Smooth muscle cell (in vitro differentiated cells): ENCODE results near the gene GLG1. TPM values are rescaled to one million over a fixed set of nuclear protein-coding genes. Genes with fewer than 3 reads are reported as not detected.

ENCODE experiments used
- DNase-seq: peaks from one replicate; lab custom pipeline; 2025; ENCODE audit not compliant: unreplicated experiment; lab: John Stamatoyannopoulos, UW
- H2AFZ ChIP-seq: fragments of 200-600 bp; sonication (generic); 2 replicates; pipeline ENCODE4 v1.6.0; 2016; ENCODE audit warnings: antibody characterized with exemption, low read depth, mild to moderate bottlenecking
- H3F3A ChIP-seq: fragments of 200-600 bp; sonication (generic); 2 replicates; pipeline ENCODE4 v1.6.0; 2017; ENCODE audit warnings: antibody characterized with exemption, low read depth
- H3K27ac ChIP-seq: fragments of 200-600 bp; sonication (generic); 2 replicates; pipeline ENCODE4 v1.5.1; 2016; ENCODE audit warnings: low read depth, mild to moderate bottlenecking
- H3K27me3 ChIP-seq: fragments of 200-600 bp; sonication (generic); 2 replicates; pipeline ENCODE4 v1.6.1; 2016; ENCODE audit warnings: low read depth, mild to moderate bottlenecking
- H3K36me3 ChIP-seq: fragments of 200-600 bp; sonication (generic); 2 replicates; pipeline ENCODE4 v1.5.1; 2016; ENCODE audit warnings: low read depth
- H3K4me1 ChIP-seq: fragments of 200-600 bp; sonication (generic); 2 replicates; pipeline ENCODE4 v1.5.1; 2016; ENCODE audit warnings: low read depth
- H3K4me2 ChIP-seq: fragments of 200-600 bp; sonication (generic); 2 replicates; pipeline ENCODE4 v1.6.0; 2016; ENCODE audit warnings: mild to moderate bottlenecking
- H3K4me3 ChIP-seq: fragments of 200-600 bp; sonication (generic); 2 replicates; pipeline ENCODE4 v1.5.1; 2016; ENCODE audit warnings: mild to moderate bottlenecking
- H3K79me2 ChIP-seq: fragments of 200-600 bp; sonication (generic); 2 replicates; pipeline ENCODE4 v1.6.0; 2016; ENCODE audit warnings: low read depth, mild to moderate bottlenecking
- H3K9ac ChIP-seq: fragments of 200-600 bp; sonication (generic); 2 replicates; pipeline ENCODE4 v1.6.0; 2016; ENCODE audit warnings: low read depth
- H3K9me3 ChIP-seq: fragments of 200-600 bp; sonication (generic); replicated peaks from 2 replicates; pipeline ENCODE4 v1.5.1; 2016; ENCODE audit warnings: low read depth
- H4K20me1 ChIP-seq: fragments of 200-600 bp; sonication (generic); 2 replicates; pipeline ENCODE4 v1.6.0; 2016; ENCODE audit warnings: low read depth
- WGBS: methylation state at CpG from one replicate; pipeline ENCODE4 v1.1.7; 2016; ENCODE audit warnings: low lambda C conversion rate; 5-methylcytosine and 5-hydroxymethylcytosine counted together
- polyA plus RNA-seq: library from polyadenylated mRNA; unstranded; fragments of >200 nt; fragmentation: Nextera tagmentation; extraction: Ambion mirVana; gene quantifications from 2 replicates; pipeline ENCODE4 v1.2.1, GENCODE V29; 2016
- total RNA-seq: library from RNA; depleted of rRNA; stranded (reverse); fragments of >200 nt; gene quantifications from 2 replicates; pipeline ENCODE4 v1.2.3, GENCODE V29; 2014
- TF ChIP-seq, protein P1 (sequence below): fragments of 200-600 bp; sonication (generic); IDR thresholded peaks from 2 replicates; pipeline ENCODE4 v1.5.1; 2017; ENCODE audit warnings: borderline replicate concordance, mild to moderate bottlenecking, antibody characterized with exemption; ENCODE audit not compliant: insufficient read depth, poor library complexity, severe bottlenecking

GLG1 gene
- total and polyA plus RNA-seq, 2 experiments from 2014 or later = 131 to 140 TPM

DNA sequence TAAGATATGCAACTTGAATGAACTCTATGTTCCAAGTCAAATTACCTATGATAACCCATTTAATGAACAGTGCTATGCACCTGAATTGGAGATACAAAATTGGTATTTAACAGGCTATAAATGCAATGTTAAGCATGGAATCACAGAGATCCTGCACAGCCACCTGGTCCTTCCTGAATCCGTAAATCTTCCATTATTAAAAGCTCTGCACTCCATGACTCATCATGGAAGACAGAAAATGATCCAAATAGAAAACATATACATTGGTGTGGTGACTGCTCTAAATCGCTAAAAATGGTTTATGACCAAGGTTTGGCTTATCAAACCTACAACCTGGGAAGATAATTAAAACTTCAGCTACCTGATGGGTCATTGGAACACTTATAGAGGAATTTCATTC lies 45.3 kb downstream of the GLG1 start:
- DNase-seq = no peak
- Histone ChIP-seq H3K27me3 (no peaks in the 10 kb centered on the region), H3K4me2 (no peak overlapping the region), H3K36me3 (no peaks in the 10 kb centered on the region), H3K4me3 (no peak overlapping the region), H3F3A (peaks cover 4% of the 10 kb centered on the region), H3K27ac (no peak overlapping the region), H2AFZ (no peak overlapping the region), H4K20me1 (peaks cover 100% of the 10 kb centered on the region), H3K9me3 (no peaks in the 10 kb centered on the region), H3K9ac (no peak overlapping the region), H3K79me2 (peaks cover 92% of the 10 kb centered on the region), H3K4me1 (no peaks in the 10 kb centered on the region)
- TF ChIP-seq, protein P1, sequence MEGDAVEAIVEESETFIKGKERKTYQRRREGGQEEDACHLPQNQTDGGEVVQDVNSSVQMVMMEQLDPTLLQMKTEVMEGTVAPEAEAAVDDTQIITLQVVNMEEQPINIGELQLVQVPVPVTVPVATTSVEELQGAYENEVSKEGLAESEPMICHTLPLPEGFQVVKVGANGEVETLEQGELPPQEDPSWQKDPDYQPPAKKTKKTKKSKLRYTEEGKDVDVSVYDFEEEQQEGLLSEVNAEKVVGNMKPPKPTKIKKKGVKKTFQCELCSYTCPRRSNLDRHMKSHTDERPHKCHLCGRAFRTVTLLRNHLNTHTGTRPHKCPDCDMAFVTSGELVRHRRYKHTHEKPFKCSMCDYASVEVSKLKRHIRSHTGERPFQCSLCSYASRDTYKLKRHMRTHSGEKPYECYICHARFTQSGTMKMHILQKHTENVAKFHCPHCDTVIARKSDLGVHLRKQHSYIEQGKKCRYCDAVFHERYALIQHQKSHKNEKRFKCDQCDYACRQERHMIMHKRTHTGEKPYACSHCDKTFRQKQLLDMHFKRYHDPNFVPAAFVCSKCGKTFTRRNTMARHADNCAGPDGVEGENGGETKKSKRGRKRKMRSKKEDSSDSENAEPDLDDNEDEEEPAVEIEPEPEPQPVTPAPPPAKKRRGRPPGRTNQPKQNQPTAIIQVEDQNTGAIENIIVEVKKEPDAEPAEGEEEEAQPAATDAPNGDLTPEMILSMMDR = no peak
- 83% methylated on average over 2 of the region's 2 CpGs for WGBS

DNA sequence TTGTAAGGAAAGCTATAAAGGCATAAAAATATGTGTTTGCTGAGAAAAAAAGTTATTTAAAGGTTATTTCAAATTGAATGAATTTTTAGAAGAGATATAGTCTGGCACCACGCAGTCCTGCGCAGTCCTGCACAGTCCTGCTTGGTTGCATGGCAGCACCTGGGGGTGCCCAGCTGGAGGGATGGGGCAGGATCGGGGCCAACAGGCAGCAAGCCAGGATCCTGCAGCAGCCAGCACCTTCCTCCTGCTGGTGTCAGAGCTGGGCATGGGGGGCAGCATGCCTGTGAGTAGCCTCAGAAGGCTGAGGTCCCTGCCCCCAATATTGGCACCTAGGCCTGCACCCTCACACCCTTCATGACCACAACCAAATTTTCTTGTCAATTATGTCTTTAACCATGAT lies 46.0 kb downstream of the GLG1 start:
- H3K36me3 ChIP-seq = no peaks in the 10 kb centered on the region
- H3K4me2 ChIP-seq = no peak overlapping the region
- H3K4me1 ChIP-seq = no peaks in the 10 kb centered on the region
- H3K27ac ChIP-seq = no peak overlapping the region
- no peaks in the 10 kb centered on the region for H3K27me3 ChIP-seq
- peaks cover 92% of the 10 kb centered on the region for H3K79me2 ChIP-seq
- H3K9ac ChIP-seq = no peak overlapping the region
- DNase-seq = no peak
- no peak overlapping the region for H3K4me3 ChIP-seq
- H2AFZ ChIP-seq = no peak overlapping the region
- H4K20me1 ChIP-seq = peaks cover 100% of the 10 kb centered on the region
- no peaks in the 10 kb centered on the region for H3K9me3 ChIP-seq
- H3F3A ChIP-seq = peaks cover 4% of the 10 kb centered on the region
- TF ChIP-seq, protein P1 = no peak
- 96% methylated on average over 3 of the region's 3 CpGs for WGBS

DNA sequence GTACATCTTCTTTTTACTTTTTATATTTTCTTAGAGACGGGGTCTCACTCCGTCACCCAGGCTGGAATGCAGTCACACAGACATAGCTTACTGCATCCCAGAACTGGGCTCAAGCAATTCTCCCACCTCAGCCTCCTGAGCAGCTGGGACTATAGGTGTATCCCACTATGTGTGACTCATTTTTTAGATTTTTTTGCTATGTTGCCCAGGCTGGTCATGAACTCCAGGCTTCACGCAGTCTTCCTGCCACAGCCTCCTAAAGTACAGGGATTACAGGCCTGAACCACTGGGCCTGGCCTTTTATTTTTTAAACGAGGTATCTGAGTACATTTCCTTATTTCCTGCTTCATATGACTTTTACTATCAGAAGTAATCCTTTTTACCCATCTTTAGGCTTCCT lies 48.0 kb downstream of the GLG1 start:
- no peak overlapping the region for H3K4me2 ChIP-seq
- H3K27me3 ChIP-seq = no peaks in the 10 kb centered on the region
- no peaks in the 10 kb centered on the region for H3K36me3 ChIP-seq
- H3K4me1 ChIP-seq = no peaks in the 10 kb centered on the region
- no peak overlapping the region for H2AFZ ChIP-seq
- no peak overlapping the region for H3K27ac ChIP-seq
- no peaks in the 10 kb centered on the region for H3K9me3 ChIP-seq
- H3K4me3 ChIP-seq = no peak overlapping the region
- peaks cover 93% of the 10 kb centered on the region for H4K20me1 ChIP-seq
- H3K9ac ChIP-seq = no peak overlapping the region
- DNase-seq = no peak
- peaks cover 83% of the 10 kb centered on the region for H3K79me2 ChIP-seq
- H3F3A ChIP-seq = no peaks in the 10 kb centered on the region
- TF ChIP-seq, protein P1 = no peak
- 61% methylated on average over 4 of the region's 4 CpGs for WGBS

DNA sequence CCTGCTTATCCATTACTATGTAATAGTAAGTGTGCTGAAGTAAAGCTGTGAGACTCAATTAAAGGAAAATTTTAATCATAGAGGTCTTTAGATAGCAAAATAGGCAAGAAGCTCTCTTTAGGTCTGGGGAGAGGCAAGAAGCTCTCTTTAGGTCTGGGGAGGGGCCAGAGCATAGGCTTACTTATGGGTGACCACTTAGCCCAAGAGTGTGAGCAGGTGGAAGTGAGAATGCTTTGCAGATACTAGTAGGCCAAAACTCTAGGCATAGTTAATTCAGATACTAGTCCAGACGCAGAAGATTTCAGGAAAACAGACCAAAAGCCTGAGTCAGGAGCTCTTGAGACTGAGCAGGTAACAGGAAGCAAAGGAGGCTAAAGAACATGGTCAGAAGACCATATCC lies 49.6 kb downstream of the GLG1 start:
- Histone ChIP-seq H3K4me3 (no peak overlapping the region), H3K79me2 (peaks cover 70% of the 10 kb centered on the region), H3K4me1 (no peaks in the 10 kb centered on the region), H3K4me2 (no peak overlapping the region), H4K20me1 (peaks cover 84% of the 10 kb centered on the region), H3K27me3 (no peaks in the 10 kb centered on the region), H3K36me3 (no peaks in the 10 kb centered on the region), H3K27ac (no peak overlapping the region), H3K9ac (no peak overlapping the region), H3F3A (no peaks in the 10 kb centered on the region), H3K9me3 (no peaks in the 10 kb centered on the region), H2AFZ (no peak overlapping the region)
- TF ChIP-seq, protein P1 = no peak
- DNase-seq = no peak
- WGBS = 82% methylated on average over 1 of the region's 1 CpG
